SH-SY5Y (cell line): ENCODE results near the gene LMF1.

Experiments used
- GATA2 ChIP-seq: IDR thresholded peaks from 2 replicates; pipeline ENCODE4 v1.6.1; 2011; ENCODE audit warnings: mild to moderate bottlenecking, low read depth, low read length
- GATA3 ChIP-seq: IDR thresholded peaks from 2 replicates; pipeline ENCODE4 v1.6.1; 2011; ENCODE audit warnings: low read depth, mild to moderate bottlenecking, low read length, moderate library complexity

GRCh38 chr16:977896-978295 lies 7.1 kb upstream of the LMF1 start:
- TF ChIP-seq GATA2 (no peak), GATA3 (no peak)
